Karpas-422 (cell line): Measurements from ENCODE around the gene AMZ1. TPM values are rescaled to one million over a fixed set of nuclear protein-coding genes. Genes with fewer than 3 reads are reported as not detected.
"Not testable (repeated sequence)": the region's sequence is repeated elsewhere in the genome, so short reads cannot be mapped to it uniquely, and the experiment has no call there.

Source experiments
- DNase-seq: peaks from one replicate; pipeline ENCODE4 v3.0.0-alpha.2; 2015
- H2AFZ ChIP-seq: fragments of 200-600 bp; sonication (generic); 2 replicates; pipeline ENCODE4 v1.6.1; 2014; ENCODE audit warnings: antibody characterized with exemption, low read length, mixed read lengths
- H3K27ac ChIP-seq: fragments of 200-600 bp; sonication (generic); 2 replicates; pipeline ENCODE4 v1.5.1; 2014; ENCODE audit warnings: mild to moderate bottlenecking, low read length, moderate library complexity
- H3K27me3 ChIP-seq: fragments of 200-600 bp; sonication (generic); 2 replicates; pipeline ENCODE4 v1.6.1; 2014; ENCODE audit warnings: low read length, mixed read lengths
- H3K36me3 ChIP-seq: fragments of 200-600 bp; sonication (generic); 2 replicates; pipeline ENCODE4 v1.6.1; 2014; ENCODE audit warnings: low read length, mixed read lengths; ENCODE audit not compliant: insufficient read depth
- H3K4me1 ChIP-seq: fragments of 200-600 bp; sonication (generic); 2 replicates; pipeline ENCODE4 v1.6.1; 2014; ENCODE audit warnings: mild to moderate bottlenecking, low read length, mixed read lengths
- H3K4me2 ChIP-seq: fragments of 200-600 bp; sonication (generic); 2 replicates; pipeline ENCODE4 v1.6.1; 2014; ENCODE audit warnings: low read length, low read depth, mild to moderate bottlenecking; ENCODE audit not compliant: poor library complexity, severe bottlenecking
- H3K4me3 ChIP-seq: fragments of 200-600 bp; sonication (generic); 2 replicates; pipeline ENCODE4 v1.5.1; 2014; ENCODE audit warnings: mild to moderate bottlenecking, antibody characterized with exemption, low read length, mixed read lengths
- H3K79me2 ChIP-seq: fragments of 200-600 bp; sonication (generic); 2 replicates; pipeline ENCODE4 v1.6.1; 2014; ENCODE audit warnings: mild to moderate bottlenecking, low read length, mixed read lengths
- H3K9ac ChIP-seq: fragments of 200-600 bp; sonication (generic); 2 replicates; pipeline ENCODE4 v1.6.0; 2014; ENCODE audit warnings: low read length
- H3K9me2 ChIP-seq: fragments of 200-600 bp; sonication (generic), shearing (Covaris generic); replicated peaks from 2 replicates; pipeline ENCODE4 v1.6.0; 2014; ENCODE audit warnings: mild to moderate bottlenecking, low read length, moderate library complexity; ENCODE audit not compliant: insufficient read depth
- H3K9me3 ChIP-seq: fragments of 300-700, 200-600 bp; sonication (generic); 2 replicates; pipeline ENCODE4 v1.6.1; 2014; ENCODE audit warnings: low read length, mixed read lengths
- H4K20me1 ChIP-seq: fragments of 200-600 bp; sonication (generic); 2 replicates; pipeline ENCODE4 v1.6.1; 2014; ENCODE audit warnings: mild to moderate bottlenecking, antibody characterized with exemption, low read length, low read depth; ENCODE audit not compliant: insufficient read depth
- total RNA-seq: library from RNA; depleted of rRNA; stranded (reverse); fragments of >200 nt; shearing (Covaris generic); gene quantifications from 2 replicates; pipeline ENCODE4 v1.2.3, GENCODE V29; 2014; ENCODE audit warnings: low replicate concordance

AMZ1 gene
- total RNA-seq, 1 experiment from 2014 or later: not detected

GRCh38 chr7:2689343-2689847, 1.4 kb downstream of the AMZ1 start:
- no peak overlapping the region for H3K4me2 ChIP-seq
- H2AFZ ChIP-seq: no peak overlapping the region
- H3K9ac ChIP-seq: no peak overlapping the region
- no peaks in the 10 kb centered on the region for H4K20me1 ChIP-seq
- no peak overlapping the region for H3K4me3 ChIP-seq
- no peaks in the 10 kb centered on the region for H3K36me3 ChIP-seq
- no peaks in the 10 kb centered on the region for H3K4me1 ChIP-seq
- no peak for DNase-seq
- H3K9me2 ChIP-seq: no peaks in the 10 kb centered on the region
- no peaks in the 10 kb centered on the region for H3K27me3 ChIP-seq
- H3K79me2 ChIP-seq: no peaks in the 10 kb centered on the region
- no peak overlapping the region for H3K27ac ChIP-seq
- no peaks in the 10 kb centered on the region for H3K9me3 ChIP-seq

GRCh38 chr7:2689951-2690705, 2.1 kb downstream of the AMZ1 start:
- H3K9me2 ChIP-seq: no peaks in the 10 kb centered on the region
- no peak overlapping the region for H3K4me2 ChIP-seq
- no peaks in the 10 kb centered on the region for H3K9me3 ChIP-seq
- no peaks in the 10 kb centered on the region for H3K79me2 ChIP-seq
- H3K27ac ChIP-seq: no peak overlapping the region
- no peak overlapping the region for H3K4me3 ChIP-seq
- no peaks in the 10 kb centered on the region for H3K36me3 ChIP-seq
- no peak overlapping the region for H3K9ac ChIP-seq
- H3K27me3 ChIP-seq: no peaks in the 10 kb centered on the region
- no peaks in the 10 kb centered on the region for H4K20me1 ChIP-seq
- H3K4me1 ChIP-seq: no peaks in the 10 kb centered on the region
- DNase-seq: no peak
- no peak overlapping the region for H2AFZ ChIP-seq

GRCh38 chr7:2691011-2691707, 3.2 kb downstream of the AMZ1 start:
- H3K4me3 ChIP-seq: no peak overlapping the region

GRCh38 chr7:2691932-2692439, 4.0 kb downstream of the AMZ1 start:
- not testable (repeated sequence) for H3K4me2 ChIP-seq, H3K4me1 ChIP-seq, H4K20me1 ChIP-seq, H3K9me3 ChIP-seq, H3K79me2 ChIP-seq, H3K9ac ChIP-seq, H3K36me3 ChIP-seq, H3K4me3 ChIP-seq, H2AFZ ChIP-seq, H3K27me3 ChIP-seq, H3K27ac ChIP-seq, DNase-seq, H3K9me2 ChIP-seq

More at GRCh38 chr7:2691011-2691707, 3.2 kb downstream of the AMZ1 start:
- Histone ChIP-seq H3K9me2 (no peaks in the 10 kb centered on the region), H3K9me3 (no peaks in the 10 kb centered on the region), H3K79me2 (no peaks in the 10 kb centered on the region), H3K27me3 (no peaks in the 10 kb centered on the region), H3K4me1 (no peaks in the 10 kb centered on the region), H4K20me1 (no peaks in the 10 kb centered on the region), H2AFZ (no peak overlapping the region), H3K36me3 (no peaks in the 10 kb centered on the region), H3K27ac (no peak overlapping the region), H3K4me2 (no peak overlapping the region), H3K9ac (no peak overlapping the region)
- no peak for DNase-seq

GRCh38 chr7:2692543-2692942, 4.5 kb downstream of the AMZ1 start:
- no peak overlapping the region for H2AFZ ChIP-seq
- no peak overlapping the region for H3K27ac ChIP-seq
- H3K79me2 ChIP-seq: no peaks in the 10 kb centered on the region
- H3K4me3 ChIP-seq: no peak overlapping the region
- H4K20me1 ChIP-seq: no peaks in the 10 kb centered on the region
- no peaks in the 10 kb centered on the region for H3K36me3 ChIP-seq
- no peak for DNase-seq
- no peak overlapping the region for H3K4me2 ChIP-seq
- no peaks in the 10 kb centered on the region for H3K9me3 ChIP-seq
- H3K9ac ChIP-seq: no peak overlapping the region
- H3K4me1 ChIP-seq: no peaks in the 10 kb centered on the region
- H3K27me3 ChIP-seq: no peaks in the 10 kb centered on the region
- no peaks in the 10 kb centered on the region for H3K9me2 ChIP-seq

GRCh38 chr7:2693420-2694121, 5.6 kb downstream of the AMZ1 start:
- H2AFZ ChIP-seq, H3K36me3 ChIP-seq, H3K79me2 ChIP-seq, H4K20me1 ChIP-seq, H3K27ac ChIP-seq, H3K9me3 ChIP-seq, H3K9me2 ChIP-seq, H3K4me3 ChIP-seq, H3K4me2 ChIP-seq, H3K9ac ChIP-seq, H3K4me1 ChIP-seq, H3K27me3 ChIP-seq, DNase-seq: not testable (repeated sequence)

- not testable (repeated sequence) for H3K36me3 ChIP-seq, H3K4me3 ChIP-seq, H2AFZ ChIP-seq, H3K4me2 ChIP-seq, H3K27me3 ChIP-seq, H4K20me1 ChIP-seq, H3K9me2 ChIP-seq, DNase-seq, H3K27ac ChIP-seq, H3K9ac ChIP-seq, H3K79me2 ChIP-seq, H3K4me1 ChIP-seq, H3K9me3 ChIP-seq
Measured at GRCh38 chr7:2694122-2694436, 6.1 kb downstream of the AMZ1 start.

- Histone ChIP-seq H3K36me3 (no peaks in the 10 kb centered on the region), H3K9ac (no peak overlapping the region), H3K4me2 (no peak overlapping the region), H4K20me1 (no peaks in the 10 kb centered on the region), H3K4me3 (no peak overlapping the region), H3K27me3 (no peaks in the 10 kb centered on the region), H3K4me1 (no peaks in the 10 kb centered on the region), H3K79me2 (no peaks in the 10 kb centered on the region), H3K27ac (no peak overlapping the region), H2AFZ (no peak overlapping the region), H3K9me3 (no peaks in the 10 kb centered on the region), H3K9me2 (no peaks in the 10 kb centered on the region)
- peak; percentile 36 for DNase-seq
Measured at GRCh38 chr7:2698581-2699288, 10.7 kb downstream of the AMZ1 start.
